ENCODE measurements around the gene GALNT14. TPM values are rescaled to one million over a fixed set of nuclear protein-coding genes. Genes with fewer than 3 reads are reported as not detected.

GALNT14 gene
- total and polyA plus RNA-seq, 2 of the 8 experiments (the other 6 are each of a cell fraction or from before 2014, with no cell fraction given) = 13.0 to 13.7 TPM

- TF ChIP-seq TAF1 (IDR thresholded peaks at IDR 0.05; ENCODE audit: low read depth, low read length) = no peak
Observed at GRCh38 chr2:30948857-30949256, 189.4 kb downstream of the GALNT14 start (continued).

All from H1 (cell line).